NCI-H345 treated with DMSO at 0.1 percent for 48 hours (cell line): ENCODE measurements around the gene BIRC5.
A peak's percentile ranks its signal among the peaks of the same experiment; 100 is the strongest.

Source experiments
- DNase-seq: peaks from one replicate; lab custom pipeline; 2025; ENCODE audit not compliant: unreplicated experiment; lab: John Stamatoyannopoulos, UW

Gene BIRC5

DNA sequence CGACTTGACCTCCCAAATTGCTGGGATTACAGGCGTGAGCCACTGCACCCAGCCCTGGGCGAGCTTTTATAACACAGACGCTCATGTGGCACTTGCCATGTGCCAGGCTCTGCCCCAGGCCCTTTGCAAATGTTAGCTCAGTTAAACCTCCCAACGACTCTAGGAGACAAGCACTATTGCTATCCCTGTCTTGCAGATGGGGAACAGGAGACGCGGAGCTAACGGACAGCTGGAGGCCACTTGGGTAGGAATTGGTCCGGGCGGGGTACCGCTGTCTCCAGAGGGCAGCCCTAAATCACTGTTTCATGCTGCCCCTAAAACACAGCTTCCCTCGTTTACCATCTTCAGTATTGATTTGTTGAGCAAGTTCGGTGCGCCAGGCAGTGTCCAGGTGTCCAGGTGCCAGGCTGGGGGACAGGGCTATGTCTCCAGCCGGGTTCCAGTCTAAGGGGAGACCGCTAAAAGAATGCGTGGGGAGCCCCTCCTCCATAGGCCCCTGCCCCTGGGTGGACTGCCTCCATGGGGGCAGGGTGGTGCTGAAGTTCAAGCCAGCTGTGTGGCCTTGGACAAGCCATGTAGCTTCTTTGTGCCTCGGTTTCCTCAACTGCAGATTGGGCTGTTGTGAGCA, 41.1 kb downstream of the BIRC5 start:
- no peak for DNase-seq

- DNase-seq, result no peak
Measured at GRCh38 chr17:78255953-78256706, 42.1 kb downstream of the BIRC5 start.

DNA sequence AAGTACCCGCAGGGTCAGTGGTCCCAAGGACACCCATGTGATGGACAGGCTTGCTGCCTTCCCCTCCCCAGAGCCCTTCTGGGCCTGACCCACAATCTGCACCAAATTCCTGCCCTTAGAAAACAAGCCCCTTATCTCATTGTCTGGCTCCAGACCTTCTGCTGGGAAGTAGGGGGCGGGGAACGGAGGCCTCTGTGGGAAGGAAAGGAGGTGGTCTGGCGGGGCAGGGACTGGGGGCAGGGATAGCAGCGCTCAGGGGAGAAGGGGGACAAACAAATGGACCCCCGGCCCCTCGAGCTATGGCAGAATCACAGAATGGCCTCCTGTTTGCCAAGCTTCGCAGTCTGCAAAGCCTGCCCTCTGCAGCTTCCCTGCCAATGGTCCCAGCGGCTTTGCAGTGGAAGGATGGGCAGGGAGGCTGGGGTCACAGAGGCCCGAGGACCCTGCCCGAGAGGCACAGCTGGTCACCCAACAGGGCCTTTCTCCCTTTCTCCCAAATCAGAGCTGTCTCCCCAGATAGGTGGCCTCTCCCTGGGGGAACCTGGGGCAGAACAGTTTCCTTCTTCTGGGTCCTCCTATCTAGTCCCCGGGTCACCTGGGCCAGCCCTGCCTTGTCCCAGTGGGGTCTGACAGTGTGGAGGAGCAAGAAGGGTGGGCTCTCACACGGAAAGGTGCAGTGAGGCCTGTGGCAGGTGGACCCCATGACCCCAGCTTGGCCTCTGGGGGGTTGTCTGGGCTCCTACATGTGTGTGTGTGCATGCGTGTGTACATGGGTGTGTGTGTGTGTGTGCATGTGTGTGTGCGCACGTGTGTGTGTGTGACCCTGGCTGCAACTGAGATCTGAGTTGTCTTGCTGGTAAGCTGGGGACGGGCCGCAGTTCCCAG, 42.9 kb downstream of the BIRC5 start:
- DNase-seq, result no peak

DNA sequence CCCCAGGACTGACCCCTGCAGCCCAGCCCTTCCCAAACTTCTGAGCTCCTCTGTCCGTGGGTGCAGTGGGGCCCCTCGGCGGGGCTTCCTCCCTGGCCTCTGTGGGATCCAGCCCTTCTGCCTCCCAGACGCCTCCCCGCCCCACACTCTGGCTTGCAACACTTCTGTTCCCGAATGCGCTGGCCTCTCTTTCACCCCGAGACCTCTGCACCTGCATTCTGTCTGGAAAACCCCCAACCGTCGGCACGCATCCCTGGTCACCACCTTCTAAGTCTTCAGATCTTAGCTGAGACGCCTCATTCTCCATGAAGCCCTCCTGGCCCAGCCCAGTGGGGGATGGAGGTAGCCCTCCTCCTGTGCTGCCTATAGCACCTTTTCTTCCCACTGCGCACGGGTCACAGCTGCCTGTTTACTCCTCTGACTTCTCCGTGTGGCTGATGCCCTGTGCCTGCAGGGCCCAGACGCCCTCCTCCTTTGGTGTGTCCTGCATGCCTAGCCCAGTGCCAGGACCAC, 43.8 kb downstream of the BIRC5 start:
- no peak for DNase-seq

- DNase-seq, result peak; percentile 60
Measured at GRCh38 chr17:78258323-78259191, 44.5 kb downstream of the BIRC5 start.

- no peak for DNase-seq
Measured at GRCh38 chr17:78259192-78259554, 45.1 kb downstream of the BIRC5 start.

GRCh38 chr17:78263063-78263735, 49.1 kb downstream of the BIRC5 start:
- no peak for DNase-seq

DNA sequence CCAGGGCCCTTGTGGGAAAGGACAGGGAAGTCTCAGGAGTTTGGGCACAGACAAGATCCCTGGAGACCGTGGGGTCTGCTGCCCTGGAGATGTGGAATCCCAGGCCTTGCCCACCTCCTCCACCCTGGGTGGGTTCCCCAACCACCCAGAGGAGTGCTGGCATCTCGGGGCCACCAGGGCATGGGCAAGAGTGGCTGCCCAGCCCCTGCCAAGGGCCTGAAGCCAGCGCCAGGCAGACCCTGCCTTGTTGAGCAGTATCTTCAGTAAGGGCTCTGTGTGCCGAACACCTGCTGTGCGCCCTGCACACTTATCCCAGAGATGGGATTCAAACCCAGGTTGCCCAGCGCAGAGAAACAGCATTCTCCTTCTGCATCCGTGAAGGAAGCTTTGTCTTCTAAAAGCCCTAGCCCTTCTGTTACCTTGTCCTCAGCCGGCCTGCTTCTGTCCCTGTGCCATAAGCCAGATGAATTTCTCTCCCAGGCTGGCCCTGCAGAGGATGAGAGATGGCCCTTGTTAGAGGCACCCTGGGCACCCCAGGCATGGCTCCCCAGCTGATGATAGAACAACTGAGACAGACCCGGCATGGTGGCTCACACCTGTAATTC, 49.8 kb downstream of the BIRC5 start:
- no peak for DNase-seq

GRCh38 chr17:78264590-78264989, 50.5 kb downstream of the BIRC5 start:
- no peak for DNase-seq

- no peak for DNase-seq
Measured at GRCh38 chr17:78265121-78265520, 51.1 kb downstream of the BIRC5 start.

GRCh38 chr17:78266231-78266631, 52.2 kb downstream of the BIRC5 start:
- no peak for DNase-seq

GRCh38 chr17:78266771-78267170, 52.7 kb downstream of the BIRC5 start:
- no peak for DNase-seq

- DNase-seq, result no peak
Measured at GRCh38 chr17:78267253-78268073, 53.4 kb downstream of the BIRC5 start.

GRCh38 chr17:78268191-78268874, 54.3 kb downstream of the BIRC5 start:
- no peak for DNase-seq

DNA sequence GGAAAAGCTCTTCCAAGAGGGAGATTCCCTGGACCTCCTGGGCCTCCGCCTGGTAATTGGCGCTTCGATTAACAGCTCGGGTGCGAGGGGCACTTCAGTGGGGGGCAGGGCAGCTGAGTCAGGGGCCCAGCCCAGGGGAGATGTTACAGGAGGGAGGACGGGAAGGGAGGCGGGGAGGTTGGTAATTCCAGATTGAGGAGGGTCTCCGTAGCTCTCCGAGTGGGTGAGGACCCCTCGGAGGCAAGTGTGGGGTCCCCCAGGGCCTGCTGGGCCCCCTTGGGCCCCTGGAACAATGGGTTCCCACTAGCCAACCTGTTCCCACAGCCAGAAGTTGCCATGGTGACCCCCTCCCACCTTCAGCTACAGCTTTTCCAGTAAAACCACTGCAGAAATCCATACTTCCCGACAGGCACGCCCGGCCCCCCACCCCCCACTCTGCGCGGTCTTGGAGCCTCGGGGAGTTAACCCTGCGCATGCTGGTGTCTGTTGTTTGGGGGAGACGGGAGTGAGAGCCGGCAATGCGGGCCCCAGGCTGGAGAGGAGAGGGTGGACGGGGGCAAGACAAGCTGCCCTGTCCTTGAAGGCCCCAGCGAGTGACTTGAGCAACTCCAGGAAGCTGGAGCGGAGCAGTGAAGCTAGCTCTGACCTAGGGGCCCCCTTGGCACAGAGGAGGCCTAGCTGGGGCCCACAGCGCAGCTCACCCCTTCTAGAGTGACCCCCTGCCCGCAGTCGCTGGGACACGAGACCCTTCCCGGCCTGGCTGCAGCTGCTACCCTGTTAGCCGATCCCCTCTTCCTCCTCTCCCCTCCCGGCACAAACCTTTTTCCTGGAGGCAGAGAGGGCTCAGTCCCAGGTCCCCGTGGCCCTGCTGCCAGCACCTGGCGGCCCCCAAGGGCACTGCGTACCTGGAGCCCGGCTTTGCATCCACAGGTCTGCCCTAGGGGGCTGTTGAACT, 55.2 kb downstream of the BIRC5 start:
- DNase-seq, result no peak

GRCh38 chr17:78269955-78270381, 55.9 kb downstream of the BIRC5 start:
- DNase-seq, result no peak
